GM06990 (cell line): ENCODE data around the gene ZNF652.

Source experiments
- DNase-seq: peaks from one replicate; pipeline ENCODE4 v3.0.0-alpha.2; 2011; ENCODE audit not compliant: insufficient read length; ENCODE audit errors: extremely low read depth
- H3K27me3 ChIP-seq: replicated peaks from 2 replicates; pipeline ENCODE4 v1.6.0; 2011; ENCODE audit warnings: low read length; ENCODE audit not compliant: control insufficient read depth, insufficient read depth
- H3K36me3 ChIP-seq: 2 replicates; pipeline ENCODE4 v1.5.1; 2011; ENCODE audit warnings: low read length; ENCODE audit not compliant: control insufficient read depth, insufficient read depth
- H3K4me3 ChIP-seq: replicated peaks from 2 replicates; pipeline ENCODE4 v1.5.1; 2011; ENCODE audit warnings: low read depth, mild to moderate bottlenecking, control low read depth, low read length
- CTCF ChIP-seq: IDR thresholded peaks from 2 replicates; pipeline ENCODE4 v1.5.1; 2011; ENCODE audit warnings: low read length, control low read depth, mild to moderate bottlenecking, inconsistent platforms; ENCODE audit not compliant: insufficient read depth, poor library complexity, severe bottlenecking

The ZNF652 gene

GRCh38 chr17:49249890-49250522, 112.0 kb downstream of the ZNF652 start:
- Histone ChIP-seq H3K36me3 (no peaks in the 10 kb centered on the region), H3K4me3 (no peak overlapping the region), H3K27me3 (peaks cover 1% of the 10 kb centered on the region; the same call in 1 of the 2 replicates)
- TF ChIP-seq CTCF: no peak
- no peak for DNase-seq

- H3K36me3 ChIP-seq: no peaks in the 10 kb centered on the region
- DNase-seq: no peak
- no peak overlapping the region for H3K4me3 ChIP-seq
- no peak for TF ChIP-seq CTCF
- H3K27me3 ChIP-seq: peaks cover 1% of the 10 kb centered on the region; the same call in 1 of the 2 replicates
Observed at GRCh38 chr17:49249292-49249794, 112.7 kb downstream of the ZNF652 start.

DNA sequence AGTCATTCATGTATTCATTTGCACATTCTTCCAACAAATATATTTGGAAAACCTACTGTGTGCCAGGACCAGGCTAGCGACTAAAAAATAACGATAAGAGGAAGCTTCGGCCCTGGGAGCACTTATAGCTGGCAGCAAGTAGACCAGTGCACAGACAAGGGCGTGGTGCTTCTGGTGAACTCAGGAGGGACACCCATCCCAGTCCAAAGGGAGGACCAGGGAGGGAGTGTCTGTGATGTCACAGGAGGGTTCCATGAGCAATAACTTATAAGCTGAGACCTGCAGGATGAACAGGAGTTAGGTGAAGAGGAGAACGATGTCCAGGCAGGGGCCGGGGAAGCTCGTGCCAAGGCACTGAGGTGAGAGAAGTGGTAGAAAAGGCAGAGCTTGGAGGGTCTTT, 114.1 kb downstream of the ZNF652 start:
- Histone ChIP-seq H3K36me3 (no peaks in the 10 kb centered on the region), H3K27me3 (peaks cover 1% of the 10 kb centered on the region; the same call in 1 of the 2 replicates), H3K4me3 (no peak overlapping the region)
- DNase-seq: no peak
- no peak for TF ChIP-seq CTCF

DNA sequence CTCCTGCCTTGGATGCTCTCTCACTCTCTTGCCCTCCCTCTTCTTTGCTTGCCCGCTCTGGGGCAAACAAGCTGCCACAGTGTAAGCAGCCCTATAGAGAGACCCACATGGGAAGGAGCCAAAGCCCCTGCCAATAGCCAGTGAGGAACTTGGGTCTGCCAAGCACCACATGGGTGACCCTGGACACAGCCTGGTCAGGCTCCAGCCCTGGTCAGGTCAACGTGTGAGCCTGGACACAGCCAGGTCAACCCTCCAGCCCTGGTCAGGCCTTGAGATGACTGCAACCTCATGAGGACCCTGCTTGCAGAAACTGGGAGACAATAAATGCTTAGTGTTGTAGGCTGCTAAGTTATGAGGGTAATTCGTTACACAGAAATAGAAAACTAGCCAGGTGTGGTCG, 117.2 kb downstream of the ZNF652 start:
- no peak for TF ChIP-seq CTCF
- Histone ChIP-seq H3K4me3 (no peak overlapping the region), H3K36me3 (no peaks in the 10 kb centered on the region), H3K27me3 (peaks cover 1% of the 10 kb centered on the region; the same call in 1 of the 2 replicates)
- DNase-seq: no peak
